GM21360 (cell line): ENCODE results near the gene STRN4.

Experiments
- ATAC-seq: cut with Tn5 transposase; IDR thresholded peaks from one replicate; pipeline ENCODE4 v1.9.1; 2021; ENCODE audit warnings: mild to moderate bottlenecking, moderate library complexity; ENCODE audit not compliant: unreplicated experiment

STRN4 gene

DNA sequence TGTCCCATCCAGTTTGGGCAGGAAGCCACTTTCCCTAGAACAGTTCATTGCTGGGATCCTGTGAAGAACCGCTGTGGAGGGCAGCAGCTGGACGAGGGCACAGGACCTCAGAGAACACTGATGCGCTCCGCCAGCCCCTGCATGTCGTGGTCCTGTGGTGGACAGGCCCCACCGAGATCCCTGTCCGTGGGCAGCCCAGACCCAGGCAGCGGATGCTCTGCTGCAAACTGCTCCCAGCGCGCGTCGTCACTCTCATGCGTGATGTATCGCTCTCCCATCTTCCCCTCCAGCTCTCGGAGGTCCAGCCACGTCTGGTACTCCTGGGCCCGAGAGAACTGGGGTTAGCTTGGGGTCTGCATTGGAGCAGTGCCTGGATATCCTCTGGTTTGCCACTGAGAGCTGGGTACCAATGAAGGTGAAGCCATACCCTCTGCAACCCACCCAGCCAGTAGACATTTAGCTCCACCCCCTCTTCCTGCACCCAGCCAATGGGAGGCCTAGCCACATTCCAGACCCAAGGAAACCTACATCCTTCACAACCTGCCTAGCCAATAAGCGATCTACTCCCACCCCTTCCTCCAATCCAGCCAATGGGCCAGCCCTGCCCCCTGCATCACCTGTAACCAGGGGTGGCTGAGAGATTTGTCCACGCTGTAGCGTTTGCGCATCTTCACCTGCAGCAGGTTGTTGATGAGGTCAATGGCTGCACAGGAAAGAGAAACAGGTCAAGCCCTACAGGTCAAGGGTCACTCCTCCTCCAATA, 71.7 kb downstream of the STRN4 start:
- no peak for ATAC-seq

DNA sequence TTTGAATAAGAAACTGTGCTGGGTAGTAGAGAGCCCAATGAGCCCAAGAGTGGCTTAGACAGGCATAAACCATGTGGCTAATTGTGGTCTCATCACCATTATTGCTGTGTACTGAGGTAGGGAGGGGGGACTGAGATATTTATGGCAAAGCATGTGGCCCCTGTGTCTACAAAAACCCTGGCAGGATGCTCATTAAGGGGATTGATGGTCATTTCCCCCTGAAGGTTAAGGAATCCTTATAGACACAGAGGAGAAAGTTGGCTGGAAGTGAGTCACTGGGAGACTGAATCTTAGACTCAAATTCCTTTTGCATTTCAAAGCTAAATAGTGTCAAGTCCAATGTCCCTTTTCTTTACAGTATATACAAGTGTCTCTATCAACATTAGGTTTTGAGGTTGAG, 75.4 kb downstream of the STRN4 start:
- ATAC-seq: no peak
